Measurements from ENCODE around the gene TMEM126A.
"Not testable (repeated sequence)": the region's sequence is repeated elsewhere in the genome, so short reads cannot be mapped to it uniquely, and the experiment has no call there.

TMEM126A gene

DNA sequence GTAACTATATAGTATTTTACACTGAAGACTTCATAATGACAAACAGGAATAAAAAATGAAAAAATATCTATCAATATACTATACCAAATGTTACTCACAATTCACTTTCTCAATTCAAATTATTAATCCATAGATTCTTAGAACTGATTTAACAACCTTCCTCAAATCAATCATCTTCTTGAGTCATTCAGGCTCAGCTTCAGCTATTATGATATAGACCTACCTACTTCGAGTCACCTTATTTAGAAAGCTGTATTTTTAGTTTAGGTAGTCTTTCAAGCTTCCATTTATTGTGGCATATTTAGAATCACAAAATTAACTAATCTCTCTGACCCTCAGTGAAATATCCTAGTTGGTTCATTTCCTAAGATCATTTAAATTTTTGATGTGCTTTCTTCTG lies 9.0 kb downstream of the TMEM126A start:
- DNase-seq (ENCODE audit: low read depth in 1 of 2, low spot score in 1 of 2), result no peak

DNA sequence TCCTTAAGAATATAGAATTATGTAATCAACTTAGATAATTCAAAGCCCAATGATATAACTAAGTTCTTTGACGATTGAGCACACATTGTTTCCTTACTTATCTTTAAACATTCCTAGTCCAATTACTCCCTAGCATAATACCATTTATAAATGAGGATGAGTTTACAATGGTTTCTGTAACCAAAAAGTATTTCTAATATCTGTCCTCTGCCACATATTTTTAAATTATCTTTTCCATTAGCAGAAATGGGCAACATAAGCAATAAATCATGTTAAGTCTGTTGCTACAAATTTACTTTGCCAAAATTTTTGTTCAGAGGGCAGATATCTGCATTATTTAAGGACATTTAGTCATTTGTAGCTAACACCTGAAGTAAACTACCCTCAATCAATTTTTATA lies 10.4 kb downstream of the TMEM126A start:
- DNase-seq (ENCODE audit: low read depth in 1 of 2, low spot score in 1 of 2), result no peak

DNA sequence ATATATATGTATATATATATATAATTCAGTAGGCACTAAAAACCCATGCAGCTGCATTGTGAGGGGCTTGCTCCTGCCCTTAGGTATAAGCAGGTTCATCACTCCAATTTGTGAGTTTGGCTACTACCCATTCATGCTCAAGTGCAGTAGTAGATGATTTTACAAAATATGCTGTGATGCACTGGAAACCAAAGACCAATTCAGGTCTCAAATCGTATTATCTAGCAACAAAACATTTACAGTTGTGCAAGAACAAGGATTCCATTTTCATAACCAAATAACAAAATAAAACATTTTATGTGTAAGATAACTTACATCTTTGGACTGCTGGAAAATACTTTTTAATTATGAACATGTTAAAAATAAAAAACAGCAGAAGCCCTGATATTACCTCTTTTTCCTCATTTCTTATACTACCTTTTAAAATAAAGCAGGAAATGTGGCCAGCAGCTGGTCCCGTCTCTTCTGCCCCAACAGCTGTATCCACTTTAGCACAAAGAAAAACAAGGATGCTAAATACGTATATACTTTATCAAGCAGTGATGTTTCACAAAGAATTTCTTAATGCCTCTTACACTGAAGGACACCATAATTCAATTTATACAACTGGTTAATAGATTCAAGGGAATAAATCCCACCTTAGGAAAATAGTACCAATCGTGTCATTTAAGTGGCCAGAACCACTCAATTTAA lies 14.4 kb downstream of the TMEM126A start:
- no peak for DNase-seq (ENCODE audit: low read depth in 1 of 2, low spot score in 1 of 2)

DNA sequence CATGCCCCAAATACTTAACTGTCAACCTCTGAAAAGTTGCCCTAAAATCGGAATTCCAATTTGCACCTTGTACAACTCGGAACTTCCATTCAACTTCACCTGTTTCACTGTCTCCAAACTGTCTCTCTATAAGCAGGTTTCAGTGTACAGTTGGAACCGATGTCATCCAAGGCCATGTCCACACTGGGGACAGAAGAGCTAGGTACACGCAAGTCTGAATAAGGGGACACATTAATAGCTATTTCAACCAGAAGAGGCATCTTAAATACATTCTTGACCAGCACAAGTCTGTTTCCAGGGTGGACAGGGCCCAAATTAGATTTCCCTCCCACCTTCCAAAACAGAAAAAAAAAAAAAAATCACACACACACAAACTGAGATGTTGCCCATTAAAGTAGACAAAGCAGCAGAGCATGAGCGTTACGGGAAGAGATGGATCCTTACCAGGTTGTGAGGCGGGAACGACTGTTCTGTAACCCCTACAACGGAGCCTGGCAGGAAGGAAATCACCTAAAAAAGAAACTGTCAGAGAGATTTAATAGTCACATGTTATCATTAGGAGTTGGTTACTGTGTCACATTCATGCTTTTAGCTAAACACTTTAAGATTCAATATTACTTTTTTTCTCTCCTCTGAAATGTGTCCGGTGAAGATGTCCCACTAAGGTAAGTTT lies 15.4 kb downstream of the TMEM126A start:
- no peak for DNase-seq (ENCODE audit: low read depth in 1 of 2, low spot score in 1 of 2)

DNA sequence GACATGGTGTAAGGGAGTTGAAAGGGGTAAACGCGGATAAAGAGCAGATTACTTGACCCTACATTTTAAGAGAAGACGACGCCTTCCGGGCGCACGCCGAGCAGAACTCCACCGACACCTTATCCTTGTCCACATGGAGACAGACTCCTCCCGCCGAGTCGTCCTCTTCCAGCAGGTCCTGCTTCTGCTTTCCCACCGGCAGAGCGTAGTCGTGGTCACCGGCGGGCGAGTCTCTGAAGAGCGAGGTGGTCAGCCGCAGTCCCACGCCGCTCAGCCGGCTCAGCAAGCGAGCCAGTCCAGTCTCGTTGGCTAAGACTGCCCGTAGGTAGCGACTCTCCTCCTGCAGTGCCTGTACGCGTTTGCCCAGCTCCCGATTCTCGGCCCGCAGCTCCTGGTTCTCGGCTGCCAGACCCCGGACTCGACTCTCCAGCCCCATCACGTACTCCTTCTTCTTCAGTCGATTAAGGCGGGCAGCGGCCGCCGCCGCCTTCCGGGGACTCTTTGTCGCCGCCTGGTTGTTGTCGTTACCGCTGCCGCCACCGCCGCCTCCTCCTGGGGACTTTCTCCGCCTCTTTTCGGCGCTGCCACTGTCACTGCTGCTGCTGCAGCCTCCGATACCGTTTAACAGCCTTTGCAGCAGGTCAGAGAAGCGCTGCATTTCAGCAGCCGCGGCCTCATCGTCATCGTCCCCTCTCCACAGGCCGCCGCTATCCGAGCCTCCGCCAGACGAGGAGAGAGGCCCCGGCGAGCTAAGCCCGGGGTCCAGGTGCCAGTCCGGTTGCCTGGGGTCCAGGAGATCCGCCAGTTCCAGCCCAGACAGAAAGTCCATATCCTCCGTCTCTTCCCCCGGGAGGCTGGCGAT lies 16.2 kb downstream of the TMEM126A start:
- DNase-seq (ENCODE audit: low read depth in 1 of 2, low spot score in 1 of 2), result peak; percentile 76 to 80

DNA sequence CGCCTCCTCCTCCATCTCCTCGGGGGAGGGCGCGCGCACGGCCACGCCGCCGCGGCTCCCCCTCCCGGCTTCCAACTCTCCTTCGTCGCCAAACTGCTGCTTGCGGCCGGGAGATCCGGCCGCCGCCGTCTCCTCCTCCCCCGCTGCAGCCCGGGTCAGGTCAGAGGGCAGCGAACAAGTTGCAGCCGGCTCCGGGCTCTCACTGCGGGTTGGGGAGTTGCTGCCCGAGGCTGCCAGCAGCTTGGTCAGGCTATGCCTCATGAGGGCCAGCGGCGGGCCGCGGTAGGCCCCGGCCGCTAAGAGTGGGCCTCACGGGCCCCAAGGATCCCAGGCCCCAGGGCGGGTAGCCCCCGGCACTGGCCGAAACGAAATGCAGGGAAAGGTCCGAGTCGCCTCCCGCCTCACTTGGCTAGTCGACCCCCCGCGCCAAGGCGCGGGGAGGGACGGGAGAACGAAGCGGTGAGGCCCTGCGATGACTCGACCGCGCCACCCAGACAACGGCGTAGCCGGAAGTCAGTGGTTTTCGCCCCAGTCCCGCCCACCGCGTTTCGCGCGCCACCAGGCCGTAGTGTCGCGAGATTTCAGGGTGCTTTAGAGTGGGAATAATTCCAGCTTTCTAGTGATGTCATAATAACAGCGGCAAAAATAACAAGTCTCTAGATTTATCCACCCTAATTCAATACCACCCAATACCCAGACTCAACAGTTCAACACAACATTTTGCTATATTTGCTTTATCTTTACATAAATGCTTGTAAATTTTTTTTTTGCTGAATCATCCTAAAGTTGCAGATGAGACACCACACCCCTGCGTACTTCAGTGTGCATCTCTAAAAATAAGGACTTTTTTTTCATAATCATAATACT lies 17.1 kb downstream of the TMEM126A start, which contains the start of gene CREBZF:
Gene CREBZF (minus strand): TSS at position 515 of the 867 bp plus-strand sequence. CDS start 254 bp downstream, at position 261.
- peak; percentile 88 to 92 for DNase-seq (ENCODE audit: low read depth in 1 of 2, low spot score in 1 of 2)

DNA sequence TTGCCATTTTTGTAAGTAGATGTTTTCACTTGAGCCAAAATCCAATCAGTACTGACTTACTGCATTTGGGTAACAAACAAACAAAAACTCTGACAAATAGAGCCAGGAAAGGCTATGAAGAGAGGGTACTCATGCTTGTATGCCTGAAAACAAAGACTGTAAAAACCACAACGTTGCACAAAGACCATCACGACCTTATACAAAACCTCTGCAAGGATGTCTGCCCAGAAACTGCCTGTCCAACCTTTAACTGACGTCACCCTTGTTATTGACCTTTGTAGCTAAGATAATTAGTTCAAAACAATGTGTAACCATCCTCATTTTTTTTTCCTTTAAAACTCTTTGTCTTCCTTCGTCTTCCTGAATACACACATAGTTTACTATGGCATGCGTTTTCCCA lies 18.0 kb downstream of the TMEM126A start:
- DNase-seq (ENCODE audit: low read depth in 1 of 2, low spot score in 1 of 2), result no peak

DNA sequence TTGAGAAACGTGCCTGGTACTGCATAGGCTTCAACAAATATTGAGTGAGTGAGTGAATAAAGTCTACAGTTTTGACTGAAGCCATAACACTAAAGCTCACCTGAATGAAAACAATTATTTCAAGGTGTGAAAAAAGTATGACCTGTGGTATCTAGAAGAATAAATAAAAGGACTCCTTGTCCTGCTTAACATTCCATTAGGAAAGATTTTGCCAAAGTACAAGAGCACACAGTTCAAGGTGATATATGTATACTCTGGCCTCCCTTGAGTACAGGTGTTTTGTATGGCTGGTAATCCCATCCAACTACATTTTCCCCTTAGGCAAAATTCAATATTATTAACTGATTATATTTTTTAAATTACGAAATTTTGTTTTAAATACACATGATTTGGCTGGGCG lies 18.9 kb downstream of the TMEM126A start:
- DNase-seq (ENCODE audit: low read depth in 1 of 2, low spot score in 1 of 2), result no peak

DNA sequence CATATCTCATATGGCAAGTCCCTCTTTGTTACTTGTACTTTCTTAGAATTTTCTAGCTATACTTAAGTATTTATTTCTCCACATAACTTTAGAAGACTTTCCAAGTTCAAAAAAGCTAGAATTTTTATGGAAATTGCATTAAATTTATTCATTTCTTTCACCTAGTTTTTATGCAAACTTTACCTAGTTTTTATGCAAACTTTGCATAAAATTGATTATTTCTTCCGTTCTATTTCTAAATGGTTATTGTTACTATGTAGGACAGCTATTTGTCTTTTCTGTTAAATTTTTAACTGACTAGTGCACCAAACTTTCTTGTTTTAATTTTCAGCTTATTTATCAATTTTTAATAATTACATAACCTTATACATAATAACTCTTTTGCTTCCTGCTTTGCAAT lies 20.4 kb downstream of the TMEM126A start:
- no peak for DNase-seq (ENCODE audit: low read depth in 1 of 2, low spot score in 1 of 2)

DNA sequence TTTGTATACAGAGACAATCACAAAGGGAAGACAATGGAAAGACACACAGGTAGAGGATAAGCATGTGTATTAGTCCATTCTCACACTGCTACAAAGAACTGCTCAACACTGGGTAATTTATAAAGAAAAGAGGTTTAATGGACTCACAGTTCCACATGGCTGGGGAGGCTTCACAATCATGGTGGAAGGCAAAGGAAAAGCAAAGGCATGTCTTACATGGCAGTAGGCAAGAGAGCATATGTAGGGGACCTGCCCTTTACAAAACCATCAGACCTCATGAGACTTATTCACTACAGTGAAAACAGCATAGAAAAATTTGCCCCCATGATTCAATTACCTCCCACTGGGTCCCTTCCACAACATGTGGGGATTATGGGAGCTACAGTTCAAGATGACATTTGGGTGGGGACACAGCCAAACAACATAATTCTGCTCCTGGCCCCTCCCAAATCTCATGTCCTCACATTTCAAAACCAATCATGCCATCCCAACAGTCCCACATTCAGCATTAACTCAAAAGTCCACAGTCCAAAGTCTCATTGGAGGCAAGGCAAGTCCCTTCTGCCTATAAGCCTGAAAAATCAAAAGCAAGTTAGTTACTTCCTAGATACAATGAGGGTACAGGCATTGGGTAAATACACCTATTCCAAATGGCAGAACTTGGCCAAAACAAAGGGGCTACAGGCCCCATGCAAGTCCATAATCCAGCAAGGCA lies 23.3 kb downstream of the TMEM126A start:
- DNase-seq (ENCODE audit: low read depth in 1 of 2, low spot score in 1 of 2), result not testable (repeated sequence)

DNA sequence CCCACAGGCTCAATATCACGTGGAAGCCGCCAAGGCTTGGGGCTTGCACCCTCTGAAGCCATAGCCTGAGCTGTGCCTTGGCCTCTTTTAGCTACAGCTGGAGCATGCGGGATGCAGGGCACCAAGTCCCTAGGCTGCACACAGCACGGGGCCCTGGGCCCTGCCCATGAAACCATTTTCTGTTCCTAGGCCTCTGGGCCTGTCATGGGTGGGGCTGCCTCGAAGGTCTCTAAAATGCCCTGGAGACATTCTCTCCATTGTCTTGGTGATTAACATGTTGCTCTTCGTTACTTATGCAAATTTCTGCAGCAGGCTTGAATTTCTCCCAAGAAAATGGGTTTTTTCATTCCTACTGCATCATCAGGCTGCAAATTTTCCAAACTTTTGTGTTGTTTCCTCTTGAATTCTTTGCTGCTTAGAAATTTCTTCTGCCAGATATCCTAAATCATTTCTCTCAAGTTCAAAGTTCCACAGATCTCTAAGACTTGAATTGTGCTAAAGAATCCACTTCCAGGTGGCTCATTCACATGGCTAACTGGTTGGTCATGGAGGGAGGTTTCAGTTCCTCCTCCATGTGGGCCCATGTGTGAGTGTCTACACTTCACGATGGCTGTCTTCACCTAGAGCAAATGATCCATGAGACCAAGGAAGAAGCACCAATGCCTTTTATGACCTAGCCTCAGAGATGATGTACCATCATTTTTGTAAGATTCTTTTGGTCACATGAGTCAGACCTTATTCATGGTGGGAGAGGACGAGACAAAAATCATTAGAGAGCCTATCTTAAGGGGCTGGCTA lies 24.5 kb downstream of the TMEM126A start:
- no peak for DNase-seq (ENCODE audit: low read depth in 1 of 2, low spot score in 1 of 2)

DNA sequence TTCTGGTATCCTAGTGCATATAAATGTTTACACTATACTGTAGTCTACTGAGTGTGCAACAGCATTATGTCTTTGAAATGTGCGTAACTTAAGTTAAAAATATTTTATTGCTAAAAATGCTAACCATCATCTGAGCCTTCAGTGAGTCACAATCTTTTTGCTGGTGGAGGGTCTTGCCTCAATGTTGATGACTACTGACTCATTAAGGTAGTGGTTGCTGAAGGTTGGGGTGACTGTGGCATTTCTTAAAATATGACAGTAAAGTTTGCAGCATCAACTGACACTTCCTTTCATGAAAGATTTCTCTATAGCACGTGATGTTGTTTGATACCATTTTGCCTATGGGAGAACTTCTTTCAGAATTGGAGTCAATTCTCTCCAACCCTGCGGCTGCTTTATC lies 25.6 kb downstream of the TMEM126A start:
- DNase-seq (ENCODE audit: low read depth in 1 of 2, low spot score in 1 of 2), result no peak

DNA sequence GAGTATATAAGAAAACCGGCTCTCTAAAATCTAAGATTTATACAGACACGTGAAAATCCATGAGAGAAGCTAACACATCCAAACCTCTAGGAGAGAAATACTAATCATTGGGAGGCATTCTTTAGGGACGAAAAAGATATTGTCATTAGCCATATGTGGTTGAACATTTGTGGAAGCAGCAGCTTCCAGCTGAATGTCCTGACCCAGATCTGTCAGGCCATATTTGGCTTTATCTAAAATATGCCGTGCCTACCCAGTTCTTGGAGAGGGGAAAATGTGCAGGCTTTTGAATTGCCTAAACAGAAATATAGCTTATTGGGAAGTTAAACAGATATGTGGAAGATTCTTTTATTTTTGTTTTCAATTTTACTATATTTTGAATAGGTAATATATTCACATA lies 31.8 kb downstream of the TMEM126A start:
- DNase-seq (ENCODE audit: low read depth in 1 of 2, low spot score in 1 of 2), result no peak

DNA sequence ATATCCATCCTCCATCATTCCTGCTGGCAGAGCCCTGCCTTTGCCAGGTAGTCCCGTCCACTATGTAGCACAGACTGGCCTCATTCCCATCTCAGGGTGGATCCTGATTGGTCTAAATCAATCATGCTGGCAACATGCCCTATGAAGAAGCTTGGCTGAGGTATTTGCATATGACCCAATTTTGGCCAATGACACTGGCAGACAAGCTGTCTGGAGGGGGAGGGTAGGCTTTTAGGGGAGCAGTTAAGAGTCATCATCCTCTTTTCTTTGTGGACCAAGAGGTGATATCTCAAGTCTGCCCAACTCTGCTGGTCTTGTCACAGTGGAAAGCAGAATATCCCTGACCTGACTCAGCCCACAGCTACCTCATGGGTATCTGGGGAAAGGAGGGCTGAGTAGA lies 33.1 kb downstream of the TMEM126A start:
- no peak for DNase-seq (ENCODE audit: low read depth in 1 of 2, low spot score in 1 of 2)

DNA sequence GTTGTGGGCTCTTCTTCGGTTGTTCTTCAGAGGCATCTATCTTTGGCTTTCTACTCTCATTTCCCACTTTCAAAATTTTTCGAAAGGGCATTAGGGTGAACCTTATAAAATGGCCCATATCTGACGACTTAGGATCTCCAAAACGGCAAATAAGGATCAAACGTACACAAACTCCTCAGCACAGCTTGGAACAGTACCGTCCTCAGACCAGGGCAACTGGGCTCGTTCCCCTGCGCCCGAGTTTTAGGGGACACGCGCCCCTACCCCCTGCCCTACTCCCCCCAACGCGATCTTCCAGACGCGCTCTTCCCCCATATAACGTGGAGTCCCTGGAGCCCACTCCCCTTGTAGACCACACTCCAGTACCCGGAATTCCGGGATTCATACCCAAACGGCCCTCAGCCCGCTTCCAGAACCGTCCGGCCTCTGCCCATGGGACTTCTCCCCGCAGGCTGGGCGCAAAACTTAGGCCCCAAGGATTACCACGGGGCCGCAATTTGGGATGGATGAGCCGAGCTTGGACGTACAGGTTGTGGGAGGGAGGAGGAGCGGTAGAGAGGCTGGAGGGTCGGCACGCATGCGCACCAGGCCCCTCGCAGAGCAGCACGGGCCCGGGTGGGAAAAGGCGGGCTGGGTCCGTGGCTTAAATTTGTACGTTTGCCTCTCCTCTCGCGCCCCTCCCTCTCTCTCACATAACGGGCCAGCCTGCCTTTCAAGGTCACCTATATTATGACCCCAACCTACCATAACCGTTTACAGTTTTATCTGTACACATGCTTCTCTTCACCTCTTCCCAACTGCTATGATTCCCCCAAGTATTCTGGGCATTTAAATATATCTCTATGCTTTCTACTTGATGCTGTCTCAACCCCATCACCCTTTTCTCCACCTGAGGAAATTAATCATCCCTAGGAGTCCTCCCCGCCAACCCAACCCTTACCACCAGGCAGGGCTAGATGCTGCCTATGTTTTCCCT lies 34.9 kb downstream of the TMEM126A start:
- DNase-seq (ENCODE audit: low read depth in 1 of 2, low spot score in 1 of 2), result peak; percentile 26 to 41

DNA sequence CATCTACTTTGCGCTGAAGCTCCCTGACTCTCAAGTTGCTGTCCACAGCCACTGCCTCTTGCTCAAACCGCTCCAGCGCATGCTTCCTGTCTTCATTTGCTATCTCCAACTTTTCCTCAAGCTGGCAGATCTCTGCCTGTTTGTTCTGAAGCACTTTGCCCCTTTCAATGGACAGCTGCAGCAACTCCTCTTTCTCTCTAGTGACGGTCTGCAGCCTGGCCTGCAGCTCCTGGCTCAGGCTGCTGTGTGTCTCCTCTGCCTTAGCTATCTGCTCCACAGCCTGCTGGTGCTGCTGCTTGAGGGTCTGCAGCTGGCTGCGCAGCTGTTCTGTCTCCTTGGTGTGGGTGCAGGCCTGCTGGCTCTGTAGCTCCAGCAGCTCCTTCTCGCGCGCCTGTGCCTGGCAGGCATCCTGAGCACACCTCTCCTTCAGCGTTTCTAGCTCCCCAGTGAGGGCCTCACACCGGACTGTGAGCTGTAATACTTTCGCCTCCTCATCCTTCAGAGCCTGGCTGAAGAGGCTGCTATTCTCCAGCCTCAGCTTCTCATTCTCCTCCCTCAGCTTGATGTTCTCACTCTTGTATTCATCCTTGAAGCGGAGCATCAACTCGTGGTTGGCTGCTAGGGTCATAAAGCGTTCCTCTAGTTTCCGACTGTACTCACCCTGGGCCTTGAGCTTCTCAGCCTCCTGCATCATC lies 37.5 kb downstream of the TMEM126A start:
- no peak for DNase-seq (ENCODE audit: low read depth in 1 of 2, low spot score in 1 of 2)

DNA sequence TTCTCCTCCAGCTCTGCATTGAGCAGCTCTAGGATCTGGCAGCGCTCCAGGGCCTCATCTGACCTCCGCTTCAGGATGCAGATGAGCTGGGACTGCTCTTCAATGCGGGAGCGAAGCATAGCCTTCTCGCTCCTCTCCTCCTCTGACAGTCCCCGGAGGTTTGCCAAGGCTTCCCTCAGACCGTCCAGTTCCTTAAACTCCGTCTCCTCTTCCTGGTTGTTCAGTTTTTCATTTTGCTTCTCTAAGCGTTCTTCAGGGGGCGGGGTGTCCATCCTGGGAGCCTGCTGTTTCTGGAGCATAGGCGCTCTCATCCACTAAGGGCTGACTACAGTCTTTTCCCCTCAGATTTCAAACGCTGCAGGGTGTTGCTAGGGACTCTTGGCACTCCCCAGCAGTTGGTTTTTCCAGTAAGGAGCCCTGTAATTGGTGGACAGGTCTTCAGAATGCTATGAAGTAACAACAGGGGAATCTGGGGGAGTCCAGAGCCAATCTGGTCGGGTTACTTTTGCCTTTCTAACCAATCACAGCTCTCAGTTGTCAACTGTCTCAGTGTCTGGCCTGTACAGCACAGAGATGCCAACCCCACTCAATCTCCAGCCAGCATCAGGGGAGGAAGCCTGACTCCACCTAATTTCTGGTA lies 38.2 kb downstream of the TMEM126A start, which contains the start of gene CCDC89:
Gene CCDC89 (minus strand): TSS at position 376 of the 640 bp plus-strand sequence. CDS start 65 bp downstream, at position 311.
- no peak for DNase-seq (ENCODE audit: low read depth in 1 of 2, low spot score in 1 of 2)

All from activated CD4-positive, alpha-beta T cell treated with anti-CD3 and anti-CD28 coated beads, Interleukin-2, amount 50 U/mL, for 24 hours (primary cell).